RWPE1 (cell line): ENCODE measurements around the gene FBXO36.

ENCODE experiments used
- CTCF ChIA-PET: fragments of 350-600 bp; sonication (Branson Sonifier 250); formaldehyde crosslinking; extraction: SDS; loops from one replicate; lab custom pipeline; 2021; lab: Yijun Ruan, JAX
- POLR2A ChIA-PET: fragments of 400-600 bp; formaldehyde crosslinking; extraction: SDS; loops from one replicate; lab custom pipeline; 2020; ENCODE audit warnings: antibody characterized with exemption; ENCODE audit not compliant: low non-redundant PET; lab: Yijun Ruan, JAX
- DNase-seq: peaks from one replicate; pipeline ENCODE4 v3.0.0; 2012; ENCODE audit warnings: low spot score
- H3K27ac ChIP-seq: fragments of 450-650 bp; 2 replicates; pipeline ENCODE4 v1.5.1; 2017
- CTCF ChIP-seq: fragments of 450-650 bp; conservative IDR thresholded peaks from 2 replicates; pipeline ENCODE4 v1.5.1; 2017; ENCODE audit warnings: low read depth, mild to moderate bottlenecking

The FBXO36 gene

GRCh38 chr2:229922449-229923386, at the start of gene FBXO36:
TSS of gene FBXO36 (plus strand) at chr2:229922503. CDS start at chr2:229922514, 11 bp downstream.
- ChIA-PET POLR2A (no interaction called here), CTCF (no interaction called here)
- peak within 1 kb of the TSS; percentile 98 for H3K27ac ChIP-seq
- DNase-seq = peak; percentile 49
- TF ChIP-seq CTCF = no peak

GRCh38 chr2:229873123-229873581, 49.2 kb upstream of the FBXO36 start:
- H3K27ac ChIP-seq = no peak overlapping the region
- no peak for DNase-seq
- TF ChIP-seq CTCF = no peak
- CTCF ChIA-PET = no interaction called here
- POLR2A ChIA-PET = no interaction called here

- POLR2A ChIA-PET = interaction anchor here (0.5 kb wide), 1 partner anchor 64 kb away, joined by 4 read pairs; no protein-coding TSS in a partner anchor
- no peak for DNase-seq
- no peak overlapping the region for H3K27ac ChIP-seq
- TF ChIP-seq CTCF = no peak
- CTCF ChIA-PET = no interaction called here
Observed at GRCh38 chr2:229874647-229875046, 47.7 kb upstream of the FBXO36 start.

GRCh38 chr2:229875549-229875948, 46.8 kb upstream of the FBXO36 start:
- no peak for TF ChIP-seq CTCF
- CTCF ChIA-PET = no interaction called here
- POLR2A ChIA-PET = no interaction called here

GRCh38 chr2:229879191-229879950, 42.9 kb upstream of the FBXO36 start:
- no peak for TF ChIP-seq CTCF
- POLR2A ChIA-PET = no interaction called here
- CTCF ChIA-PET = no interaction called here
- DNase-seq = no peak
- no peak overlapping the region for H3K27ac ChIP-seq

More at GRCh38 chr2:229875549-229875948, 46.8 kb upstream of the FBXO36 start:
- no peak for DNase-seq
- H3K27ac ChIP-seq = no peak overlapping the region

- CTCF ChIA-PET = interaction anchor here (0.6 kb wide), 1 partner anchor 1302 kb away, joined by 4 read pairs; no protein-coding TSS in a partner anchor
- no peak overlapping the region for H3K27ac ChIP-seq
- no peak for DNase-seq
- no peak for TF ChIP-seq CTCF
- POLR2A ChIA-PET = no interaction called here
Observed at GRCh38 chr2:229880892-229881586, 41.3 kb upstream of the FBXO36 start.
